ENCODE measurements around the gene NCK1. TPM values are rescaled to one million over a fixed set of nuclear protein-coding genes. Genes with fewer than 3 reads are reported as not detected.
A peak's percentile ranks its signal among the peaks of the same experiment; 100 is the strongest.
"Not testable (repeated sequence)": the region's sequence is repeated elsewhere in the genome, so short reads cannot be mapped to it uniquely, and the experiment has no call there.

Gene NCK1
- total RNA-seq, 4 donors from 2014 or later: 11.9 to 48.7 (median 33.5) TPM

DNA sequence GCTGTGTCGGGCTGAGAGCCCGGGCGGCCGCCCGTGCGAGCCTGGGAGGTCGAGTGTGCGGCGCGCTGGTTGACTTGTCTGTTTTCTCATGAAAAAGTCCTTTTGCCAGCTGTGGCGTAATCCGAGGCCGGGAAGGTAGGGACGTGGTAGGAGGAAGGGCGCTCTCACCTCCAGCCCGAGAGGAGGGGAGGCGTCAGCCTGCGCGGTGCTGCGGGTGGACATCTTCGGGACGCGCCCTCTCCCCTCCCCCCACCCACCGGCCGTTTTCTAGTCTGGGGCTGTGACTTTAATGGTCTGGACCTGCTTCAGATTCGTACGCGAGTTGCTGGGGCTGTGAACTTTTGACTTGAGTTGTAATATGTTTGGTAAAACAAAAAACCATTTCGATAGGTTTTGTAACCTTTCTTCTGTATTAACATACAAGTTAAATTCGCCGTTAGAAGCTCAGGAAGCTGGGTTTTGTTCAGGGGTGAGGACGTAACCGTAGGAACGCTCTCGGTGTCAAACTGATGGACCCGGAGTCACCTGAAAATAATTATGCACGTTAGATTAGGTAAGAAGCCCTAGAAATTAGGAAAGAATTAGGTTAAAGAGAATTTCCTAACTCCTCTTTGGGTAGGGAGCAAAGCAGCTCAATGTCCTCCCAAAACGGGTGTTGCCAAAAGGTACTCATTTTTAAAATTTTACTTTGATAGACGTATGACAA is 762 bp downstream of the NCK1 start:
- Histone ChIP-seq H3K27me3 (no peaks in the 10 kb centered on the region), H3K4me1 (peaks cover 0 to 9% (median 0%) of the 10 kb centered on the region in 4 donors), H3K36me3 (no peaks in the 10 kb centered on the region), H3K27ac (peak overlapping the region; percentile 86 to 94 (median 90)), H3K4me3 (peak overlapping the region; percentile 59 to 91 (median 76)), H3K9me3 (no peaks in the 10 kb centered on the region)
- TF ChIP-seq, protein P1, sequence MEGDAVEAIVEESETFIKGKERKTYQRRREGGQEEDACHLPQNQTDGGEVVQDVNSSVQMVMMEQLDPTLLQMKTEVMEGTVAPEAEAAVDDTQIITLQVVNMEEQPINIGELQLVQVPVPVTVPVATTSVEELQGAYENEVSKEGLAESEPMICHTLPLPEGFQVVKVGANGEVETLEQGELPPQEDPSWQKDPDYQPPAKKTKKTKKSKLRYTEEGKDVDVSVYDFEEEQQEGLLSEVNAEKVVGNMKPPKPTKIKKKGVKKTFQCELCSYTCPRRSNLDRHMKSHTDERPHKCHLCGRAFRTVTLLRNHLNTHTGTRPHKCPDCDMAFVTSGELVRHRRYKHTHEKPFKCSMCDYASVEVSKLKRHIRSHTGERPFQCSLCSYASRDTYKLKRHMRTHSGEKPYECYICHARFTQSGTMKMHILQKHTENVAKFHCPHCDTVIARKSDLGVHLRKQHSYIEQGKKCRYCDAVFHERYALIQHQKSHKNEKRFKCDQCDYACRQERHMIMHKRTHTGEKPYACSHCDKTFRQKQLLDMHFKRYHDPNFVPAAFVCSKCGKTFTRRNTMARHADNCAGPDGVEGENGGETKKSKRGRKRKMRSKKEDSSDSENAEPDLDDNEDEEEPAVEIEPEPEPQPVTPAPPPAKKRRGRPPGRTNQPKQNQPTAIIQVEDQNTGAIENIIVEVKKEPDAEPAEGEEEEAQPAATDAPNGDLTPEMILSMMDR (IDR thresholded peaks at IDR 0.05): no peak
- TF ChIP-seq POLR2A (IDR thresholded peaks at IDR 0.05): no peak
- DNase-seq: peak; percentile 37 to 74 (median 74)

DNA sequence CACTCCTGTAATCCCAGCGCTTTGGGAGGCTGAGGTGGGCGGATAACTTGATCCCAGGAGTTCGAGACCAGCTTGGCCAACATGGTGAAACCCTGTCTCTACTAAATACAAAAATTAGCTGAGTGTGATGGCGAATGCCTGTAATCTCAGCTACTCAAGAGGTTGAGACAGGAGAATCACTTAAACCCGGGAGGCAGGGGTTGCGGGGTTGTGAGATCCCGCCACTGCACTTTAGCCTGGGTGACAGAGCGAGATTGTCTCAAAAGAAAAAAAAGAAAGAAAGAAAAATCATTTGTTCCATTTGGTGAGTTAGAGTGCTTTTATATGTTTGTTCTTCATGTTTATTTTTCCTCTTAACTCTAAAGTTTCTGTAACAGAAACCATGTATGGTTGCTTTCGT is 7.3 kb downstream of the NCK1 start:
- Histone ChIP-seq H3K9me3 (no peaks in the 10 kb centered on the region), H3K27ac (no peak overlapping the region), H3K36me3 (peaks cover 0 to 12% (median 0%) of the 10 kb centered on the region in 3 donors), H3K4me3 (no peak overlapping the region), H3K27me3 (no peaks in the 10 kb centered on the region), H3K4me1 (no peaks in the 10 kb centered on the region)
- DNase-seq: no peak
- TF ChIP-seq, protein P1 (IDR thresholded peaks at IDR 0.05): no peak
- TF ChIP-seq POLR2A (IDR thresholded peaks at IDR 0.05): no peak

DNA sequence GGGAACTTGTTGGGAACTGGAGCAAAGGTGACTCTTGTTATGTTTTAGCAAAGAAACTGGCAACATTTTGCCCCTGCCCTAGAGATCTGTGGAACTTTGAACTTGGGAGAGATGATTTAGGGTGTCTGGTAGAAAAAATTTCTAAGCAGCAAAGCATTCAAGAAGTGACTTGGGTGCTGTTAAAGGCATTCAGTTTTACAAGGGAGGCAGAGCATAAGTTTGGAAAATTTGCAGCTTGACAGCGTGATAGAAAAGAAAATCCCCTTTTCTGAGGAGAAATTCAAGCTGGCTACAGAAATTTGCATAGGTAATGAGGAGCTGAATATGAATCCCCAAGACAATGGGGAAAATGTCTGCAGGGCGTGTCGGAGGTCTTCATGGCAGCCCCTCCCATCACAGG is 10.2 kb downstream of the NCK1 start:
- not testable (repeated sequence) for H3K27me3 ChIP-seq, DNase-seq

DNA sequence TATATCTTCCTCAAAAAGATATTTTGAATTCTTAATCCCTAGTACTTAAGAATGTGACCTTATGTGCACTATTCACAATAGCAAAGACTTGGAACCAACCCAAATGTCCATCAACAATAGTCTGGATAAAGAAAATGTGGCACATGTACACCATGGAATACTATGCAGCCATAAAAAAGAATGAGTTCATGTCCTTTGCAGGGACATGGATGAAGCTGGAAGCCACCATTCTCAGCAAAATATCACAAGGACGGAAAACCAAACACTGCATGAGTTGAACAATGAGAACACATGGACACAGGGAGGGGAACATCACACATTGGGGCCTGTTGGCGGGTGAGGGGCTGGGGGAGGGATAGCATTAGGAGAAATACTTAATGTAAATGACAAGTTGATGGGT is 17.5 kb downstream of the NCK1 start:
- H3K27ac ChIP-seq, DNase-seq, H3K9me3 ChIP-seq, H3K27me3 ChIP-seq, H3K4me3 ChIP-seq, H3K4me1 ChIP-seq, H3K36me3 ChIP-seq: not testable (repeated sequence)

More for the DNA sequence above, 10.2 kb downstream of the NCK1 start:
- H3K27ac ChIP-seq, H3K4me1 ChIP-seq, H3K9me3 ChIP-seq, H3K4me3 ChIP-seq: not testable (repeated sequence)
- H3K36me3 ChIP-seq: peaks cover 0 to 12% (median 0%) of the 10 kb centered on the region in 3 donors

DNA sequence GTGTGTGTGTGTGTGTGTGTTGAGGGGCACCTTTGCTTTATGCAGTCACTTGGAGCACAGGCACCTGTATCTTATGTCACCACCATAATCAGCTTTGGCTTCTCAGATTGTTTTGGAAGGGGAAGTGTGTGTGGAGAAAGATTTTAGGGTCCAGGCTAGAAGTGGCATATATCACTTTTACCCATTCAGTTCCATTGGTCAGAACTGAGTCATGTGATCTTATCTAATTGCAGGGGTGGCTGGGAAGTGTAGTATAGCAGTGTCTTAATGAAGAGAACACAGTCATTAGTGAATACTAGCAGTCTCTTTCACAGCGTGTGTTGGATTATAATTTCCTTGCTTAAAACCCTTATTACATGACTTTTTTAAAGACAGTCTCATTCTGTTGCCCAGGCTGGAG is 20.6 kb downstream of the NCK1 start:
- no peaks in the 10 kb centered on the region for H3K27me3 ChIP-seq
- no peaks in the 10 kb centered on the region for H3K4me1 ChIP-seq
- H3K4me3 ChIP-seq: no peak overlapping the region
- no peak overlapping the region for H3K27ac ChIP-seq
- H3K9me3 ChIP-seq: no peaks in the 10 kb centered on the region
- H3K36me3 ChIP-seq: no peaks in the 10 kb centered on the region
- TF ChIP-seq, protein P1 (IDR thresholded peaks at IDR 0.05): no peak
- no peak for TF ChIP-seq POLR2A (IDR thresholded peaks at IDR 0.05)
- DNase-seq: no peak

DNA sequence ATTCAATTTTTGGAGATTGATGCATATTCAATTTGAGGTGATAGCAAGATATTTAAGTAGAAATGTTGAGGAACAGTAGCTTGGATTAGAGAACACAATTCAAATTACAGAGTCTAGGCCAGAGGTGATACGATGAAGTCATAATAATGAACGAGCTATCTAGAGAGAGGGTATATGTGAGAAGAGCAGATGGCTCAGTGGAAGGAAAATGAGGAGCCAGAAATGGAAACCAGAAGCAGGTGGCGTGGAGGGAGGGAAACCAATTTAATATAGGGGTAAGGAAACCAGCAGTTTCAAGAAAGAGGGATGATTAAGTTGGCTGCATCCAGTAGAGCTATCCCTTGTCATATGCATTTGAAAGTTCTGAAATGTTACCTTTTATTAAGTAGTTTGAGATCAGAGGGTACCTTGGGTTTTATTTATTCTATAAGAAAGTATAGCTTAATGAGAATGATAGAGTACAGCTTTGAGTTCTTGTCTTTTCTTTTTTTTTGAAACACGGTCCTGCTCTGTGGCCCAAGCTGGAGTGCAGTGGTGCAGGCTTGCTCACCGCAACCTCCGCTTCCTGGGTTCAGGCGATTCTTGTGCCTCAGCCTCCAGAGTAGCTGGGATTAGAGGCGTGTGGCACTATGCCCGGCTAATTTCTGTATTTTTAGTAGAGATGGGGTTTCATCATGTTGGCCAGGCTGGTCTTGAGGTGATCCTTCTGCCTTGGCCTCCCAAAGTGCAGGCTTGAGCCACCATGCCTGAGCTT is 22.1 kb downstream of the NCK1 start:
- H3K4me1 ChIP-seq: no peaks in the 10 kb centered on the region
- TF ChIP-seq POLR2A (IDR thresholded peaks at IDR 0.05): no peak

More for the DNA sequence above, 22.1 kb downstream of the NCK1 start:
- DNase-seq: no peak
- Histone ChIP-seq H3K27ac (no peak overlapping the region), H3K4me3 (no peak overlapping the region), H3K27me3 (no peaks in the 10 kb centered on the region), H3K9me3 (no peaks in the 10 kb centered on the region), H3K36me3 (no peaks in the 10 kb centered on the region)
